Esophagus squamous epithelium (tissue), 5 donors: ENCODE results near the gene FUT9. TPM values are rescaled to one million over a fixed set of nuclear protein-coding genes. Genes with fewer than 3 reads are reported as not detected.
"Not testable (repeated sequence)": the region's sequence is repeated elsewhere in the genome, so short reads cannot be mapped to it uniquely, and the experiment has no call there.

ENCODE experiments used
- DNase-seq: peaks from one replicate; lab custom pipeline; 2025; lab: John Stamatoyannopoulos, UW
- H3K27ac ChIP-seq, 4 donors: fragments of 200-600 bp; sonication (generic); one replicate each; pipeline ENCODE4 v1.5.1; 2016 to 2019; ENCODE audit warnings: mild to moderate bottlenecking in 1 of 4
- H3K27me3 ChIP-seq, 4 donors: fragments of 200-600 bp; sonication (generic); 1 replicate in 3 of 4; 2 replicates in 1 of 4; pipeline versions ENCODE4 v1.5.1 to v1.6.0; 2017 to 2021; ENCODE audit warnings: antibody characterized with exemption in 1 of 4
- H3K36me3 ChIP-seq, 3 donors: fragments of 200-600 bp; sonication (generic); one replicate each; pipeline ENCODE4 v1.5.1; 2016 to 2019
- H3K4me1 ChIP-seq, 3 donors: fragments of 200-600 bp; sonication (generic); one replicate each; pipeline ENCODE4 v1.5.1; 2017 to 2019
- H3K4me3 ChIP-seq, 4 donors: fragments of 200-600 bp; sonication (generic); 1 replicate in 3 of 4; 2 replicates in 1 of 4; pipeline ENCODE4 v1.5.1; 2016 to 2019; ENCODE audit warnings: mild to moderate bottlenecking in 2 of 4, moderate library complexity in 1 of 4
- H3K9me3 ChIP-seq, 3 donors: fragments of 200-600 bp; sonication (generic); one replicate each; pipeline ENCODE4 v1.5.1; 2016 to 2019
- CTCF ChIP-seq, 6 experiments: fragments of 450-650 bp in 4 of 6; fragments of 200-600 bp in 2 of 6; sonication (generic) in 2 of 6; IDR thresholded peaks; one replicate each; pipeline ENCODE4 v1.5.1; 2016 to 2019; ENCODE audit warnings: antibody characterized with exemption in 6 of 6, mild to moderate bottlenecking in 4 of 6, moderate library complexity in 4 of 6
- POLR2A ChIP-seq, 4 donors: fragments of 450-650 bp; IDR thresholded peaks; one replicate each; pipeline ENCODE4 v1.6.1; 2017; ENCODE audit warnings: antibody characterized with exemption in 4 of 4, mild to moderate bottlenecking in 4 of 4, moderate library complexity in 3 of 4
- WGBS, 2 donors: methylation state at CpG; one replicate each; pipeline ENCODE4 v1.1.5; 2018; 5-methylcytosine and 5-hydroxymethylcytosine counted together
- intact Hi-C: fragments of 100-400 bp; cut with DNase I; formaldehyde crosslinking; loops from one replicate; pipeline ENCODE4 v1.15.0; 2022
- total RNA-seq, 4 donors: library from RNA; depleted of rRNA; stranded (reverse); fragments of >200 nt; gene quantifications; one replicate each; pipeline ENCODE4 v1.1.0, GENCODE V29; 2016
- donor health status: DM: yes; HTN: yes; CAD: no.

FUT9 gene
- total RNA-seq, 4 donors from 2014 or later, result not detected

GRCh38 chr6:96249755-96250154 is 234.0 kb downstream of the FUT9 start:
- Histone ChIP-seq H3K27ac (no peak overlapping the region), H3K36me3 (no peaks in the 10 kb centered on the region), H3K27me3 (no peaks in the 10 kb centered on the region), H3K4me3 (no peak overlapping the region), H3K9me3 (no peaks in the 10 kb centered on the region), H3K4me1 (no peaks in the 10 kb centered on the region)
- no peak for TF ChIP-seq CTCF (IDR thresholded peaks at IDR 0.05)
- no peak for TF ChIP-seq POLR2A (IDR thresholded peaks at IDR 0.05)
- 47 to 56% methylated on average over 1 of the region's 1 CpG for WGBS, 2 donors
- intact Hi-C loops, result no loop called here
- DNase-seq, result no peak

- no peak overlapping the region for H3K27ac ChIP-seq
- intact Hi-C loops, result no loop called here
- no peak for DNase-seq
- TF ChIP-seq POLR2A (IDR thresholded peaks at IDR 0.05) (no peak), CTCF (IDR thresholded peaks at IDR 0.05) (no peak)
- WGBS, 2 donors, result 75 to 85% methylated on average over 1 of the region's 1 CpG
- H3K4me1 ChIP-seq, result no peaks in the 10 kb centered on the region
- H3K27me3 ChIP-seq, result no peaks in the 10 kb centered on the region
- H3K36me3 ChIP-seq, result no peaks in the 10 kb centered on the region
- peaks cover 0 to 13% (median 0%) of the 10 kb centered on the region in 3 donors for H3K9me3 ChIP-seq
- no peak overlapping the region for H3K4me3 ChIP-seq
Observed at GRCh38 chr6:96257751-96258150, 242.0 kb downstream of the FUT9 start.

- H3K4me3 ChIP-seq, H3K27me3 ChIP-seq, H3K27ac ChIP-seq, intact Hi-C loops, H3K36me3 ChIP-seq, H3K4me1 ChIP-seq, DNase-seq: not testable (repeated sequence)
- H3K9me3 ChIP-seq, result peaks cover 0 to 13% (median 0%) of the 10 kb centered on the region in 3 donors
- whole genome bisulfite sequencing, 2 donors, result no CpG with 5 or more reads among the region's 37 CpGs
Observed at GRCh38 chr6:96260787-96261430, 245.1 kb downstream of the FUT9 start.
